GM19035 (cell line): ENCODE data around the gene CXorf49.
"Not testable (repeated sequence)": the region's sequence is repeated elsewhere in the genome, so short reads cannot be mapped to it uniquely, and the experiment has no call there.

Experiments used
- ATAC-seq: cut with Tn5 transposase; IDR thresholded peaks from one replicate; pipeline ENCODE4 v1.9.1; 2021; ENCODE audit not compliant: unreplicated experiment

CXorf49 gene

GRCh38 chrX:71718185-71718584 lies at the start of gene CXorf49:
TSS of gene CXorf49 (minus strand) at chrX:71718285. CDS start at chrX:71718151, 134 bp downstream.
- not testable (repeated sequence) for ATAC-seq

- not testable (repeated sequence) for ATAC-seq
Measured at GRCh38 chrX:71767134-71767533, 49.0 kb upstream of the CXorf49 start.

- ATAC-seq: not testable (repeated sequence)
Measured at GRCh38 chrX:71765613-71766012, 47.5 kb upstream of the CXorf49 start.

GRCh38 chrX:71764832-71765231 lies 46.7 kb upstream of the CXorf49 start:
- not testable (repeated sequence) for ATAC-seq

- not testable (repeated sequence) for ATAC-seq
Measured at GRCh38 chrX:71763049-71763448, 45.0 kb upstream of the CXorf49 start, which contains the start of gene CXorf49B. TSS of gene CXorf49B (plus strand) at chrX:71763349. CDS start at chrX:71763424, 75 bp downstream.

GRCh38 chrX:71760688-71761281 lies 42.7 kb upstream of the CXorf49 start:
- ATAC-seq: not testable (repeated sequence)

- not testable (repeated sequence) for ATAC-seq
Measured at GRCh38 chrX:71720289-71720886, 2.3 kb upstream of the CXorf49 start.

GRCh38 chrX:71719195-71719594 lies 1.1 kb upstream of the CXorf49 start:
- not testable (repeated sequence) for ATAC-seq

GRCh38 chrX:71716323-71716722 lies 1.8 kb downstream of the CXorf49 start:
- not testable (repeated sequence) for ATAC-seq

GRCh38 chrX:71715551-71715950 lies 2.5 kb downstream of the CXorf49 start:
- ATAC-seq: not testable (repeated sequence)

- not testable (repeated sequence) for ATAC-seq
Measured at GRCh38 chrX:71714064-71714463, 4.0 kb downstream of the CXorf49 start.

GRCh38 chrX:71702853-71703252 lies 15.2 kb downstream of the CXorf49 start:
- not testable (repeated sequence) for ATAC-seq

GRCh38 chrX:71699023-71699344 lies 19.1 kb downstream of the CXorf49 start:
- not testable (repeated sequence) for ATAC-seq

- ATAC-seq: not testable (repeated sequence)
Measured at GRCh38 chrX:71698299-71699022, 19.6 kb downstream of the CXorf49 start.

GRCh38 chrX:71697466-71698298 lies 20.4 kb downstream of the CXorf49 start:
- ATAC-seq: peak; percentile 48

- peak; percentile 80 for ATAC-seq
Measured at GRCh38 chrX:71696641-71697465, 21.2 kb downstream of the CXorf49 start.

GRCh38 chrX:71679575-71680207 lies 38.4 kb downstream of the CXorf49 start:
- ATAC-seq: no peak

GRCh38 chrX:71677195-71677594 lies 40.9 kb downstream of the CXorf49 start:
- ATAC-seq: not testable (repeated sequence)

GRCh38 chrX:71676068-71676795 lies 41.9 kb downstream of the CXorf49 start:
- not testable (repeated sequence) for ATAC-seq
